Naive thymus-derived CD4-positive, alpha-beta T cell (primary cell): ENCODE measurements around the gene EPS8. TPM values are rescaled to one million over a fixed set of nuclear protein-coding genes. Genes with fewer than 3 reads are reported as not detected.

ENCODE experiments used
- ATAC-seq: fragments of 150-1000 bp; cut with Tn5 transposase; 2 replicates; pipeline ENCODE4 v1.10.0; 2021; ENCODE audit warnings: mild to moderate bottlenecking, moderate library complexity
- CTCF ChIA-PET: fragments of 350-600 bp; sonication (Branson Sonifier 250); formaldehyde crosslinking; loops from one replicate; lab custom pipeline; 2021; ENCODE audit warnings: antibody characterized with exemption; lab: Charles Lee
- POLR2A ChIA-PET: fragments of 350-600 bp; sonication (Branson Sonifier 250); formaldehyde crosslinking; loops from one replicate; lab custom pipeline; 2021; ENCODE audit warnings: antibody characterized with exemption, inconsistent platforms; lab: Charles Lee
- DNase-seq, 9 donors: peaks; one replicate each; pipeline versions ENCODE4 v3.0.0 to v3.0.0-alpha.2; 2020 to 2022; ENCODE audit warnings: mixed read lengths in 1 of 9
- H3K27ac ChIP-seq: one replicate; pipeline ENCODE4 v1.7.0; 2013; ENCODE audit warnings: mild to moderate bottlenecking, low read depth, low read length, moderate library complexity
- H3K27me3 ChIP-seq, 2 donors: one replicate each; pipeline ENCODE4 v1.7.0; 2013; ENCODE audit warnings: low read length in 2 of 2, mild to moderate bottlenecking in 2 of 2, moderate library complexity in 2 of 2; ENCODE audit not compliant: control insufficient read depth in 2 of 2, insufficient read depth in 2 of 2
- H3K36me3 ChIP-seq, 3 experiments: 1 replicate in 2 of 3; 2 replicates in 1 of 3; pipeline ENCODE4 v1.7.0; 2013; ENCODE audit warnings: low read length in 3 of 3, mild to moderate bottlenecking in 3 of 3, moderate library complexity in 1 of 3; ENCODE audit not compliant: insufficient read depth in 3 of 3, control insufficient read depth in 2 of 3
- H3K4me1 ChIP-seq, 2 donors: one replicate each; pipeline ENCODE4 v1.7.0; 2013; ENCODE audit warnings: low read length in 2 of 2, mild to moderate bottlenecking in 2 of 2, moderate library complexity in 1 of 2; ENCODE audit not compliant: control insufficient read depth in 2 of 2, insufficient read depth in 2 of 2
- H3K4me3 ChIP-seq: 2 replicates; pipeline ENCODE4 v1.7.0; 2013; ENCODE audit warnings: mild to moderate bottlenecking, low read length
- H3K9me3 ChIP-seq, 3 experiments: 1 replicate in 2 of 3; 2 replicates in 1 of 3; pipeline ENCODE4 v1.7.0; 2013; ENCODE audit warnings: low read length in 3 of 3; ENCODE audit not compliant: control insufficient read depth in 2 of 3
- H3K27ac Mint-ChIP-seq, 9 donors: one replicate each; pipeline ENCODE4 v1.8.0; 2020 to 2022; ENCODE audit warnings: mixed read lengths in 9 of 9, mild to moderate bottlenecking in 8 of 9, moderate library complexity in 5 of 9, inconsistent platforms in 2 of 9
- H3K27me3 Mint-ChIP-seq, 5 donors: one replicate each; pipeline ENCODE4 v1.8.0; 2021 to 2022; ENCODE audit warnings: mixed read lengths in 5 of 5, mild to moderate bottlenecking in 1 of 5
- H3K36me3 Mint-ChIP-seq, 5 donors: one replicate each; pipeline ENCODE4 v1.8.0; 2020 to 2022; ENCODE audit warnings: mixed read lengths in 5 of 5, mild to moderate bottlenecking in 3 of 5, inconsistent platforms in 1 of 5
- H3K4me1 Mint-ChIP-seq, 7 donors: one replicate each; pipeline ENCODE4 v1.8.0; 2020 to 2022; ENCODE audit warnings: mixed read lengths in 7 of 7, mild to moderate bottlenecking in 3 of 7, inconsistent platforms in 1 of 7
- H3K4me3 Mint-ChIP-seq, 10 donors: one replicate each; pipeline ENCODE4 v1.8.0; 2020 to 2022; ENCODE audit warnings: mild to moderate bottlenecking in 10 of 10, mixed read lengths in 10 of 10, moderate library complexity in 6 of 10, inconsistent platforms in 2 of 10
- H3K9me3 Mint-ChIP-seq, 11 donors: one replicate each; pipeline ENCODE4 v1.8.0; 2020 to 2022; ENCODE audit warnings: mixed read lengths in 11 of 11, mild to moderate bottlenecking in 4 of 11, inconsistent platforms in 1 of 11, moderate library complexity in 1 of 11
- intact Hi-C, 2 donors: fragments of 100-400 bp; cut with micrococcal nuclease; formaldehyde crosslinking; loops; one replicate each; pipeline ENCODE4 v1.15.1; 2023
- polyA plus RNA-seq, 2 donors: library from polyadenylated mRNA; unstranded; fragments of 300-500 nt; fragmentation: Illumina TruSeq; gene quantifications; one replicate each; pipeline ENCODE4 v1.2.3, GENCODE V29; 2021
- total RNA-seq, 6 experiments: library from RNA in 5 of 6; stranded (reverse) in 5 of 6; gene quantifications; 1 replicate in 5 of 6; 2 replicates in 1 of 6; pipeline ENCODE4 v1.2.3 and lab custom pipeline; 2021 to 2026

The EPS8 gene
- total and polyA plus RNA-seq, 7 experiments from 2014 or later = 1.9 to 3.1 (median 2.5) TPM

- CTCF ChIA-PET = no interaction called here
Observed at GRCh38 chr12:15651371-15651770, 137.8 kb downstream of the EPS8 start.

GRCh38 chr12:15650399-15651128 is 138.6 kb downstream of the EPS8 start:
- no peak overlapping the region for H3K27ac Mint-ChIP-seq
- DNase-seq (no peak), ATAC-seq (no peak)
- no peaks in the 10 kb centered on the region for H3K4me1 Mint-ChIP-seq
- Histone ChIP-seq H3K36me3 (no peaks in the 10 kb centered on the region), H3K4me1 (no peaks in the 10 kb centered on the region), H3K27ac (no peak overlapping the region), H3K27me3 (no peaks in the 10 kb centered on the region), H3K9me3 (no peaks in the 10 kb centered on the region), H3K4me3 (no peak overlapping the region)
- intact Hi-C loops = no loop called here
- no peaks in the 10 kb centered on the region for H3K36me3 Mint-ChIP-seq
- POLR2A ChIA-PET = no interaction called here
- no peaks in the 10 kb centered on the region for H3K9me3 Mint-ChIP-seq
- H3K4me3 Mint-ChIP-seq = no peak overlapping the region
- peaks cover 0 to 4% (median 0%) of the 10 kb centered on the region in 5 donors for H3K27me3 Mint-ChIP-seq
- CTCF ChIA-PET = no interaction called here

More at GRCh38 chr12:15651371-15651770, 137.8 kb downstream of the EPS8 start:
- POLR2A ChIA-PET = no interaction called here
- H3K36me3 ChIP-seq = no peaks in the 10 kb centered on the region
- no peaks in the 10 kb centered on the region for H3K4me1 ChIP-seq
- H3K27me3 ChIP-seq = no peaks in the 10 kb centered on the region
- Mint-ChIP-seq H3K27ac (no peak overlapping the region), H3K4me1 (no peaks in the 10 kb centered on the region), H3K9me3 (no peaks in the 10 kb centered on the region), H3K4me3 (no peak overlapping the region), H3K36me3 (no peaks in the 10 kb centered on the region), H3K27me3 (peaks cover 0 to 4% (median 0%) of the 10 kb centered on the region in 5 donors)
- no peak overlapping the region for H3K27ac ChIP-seq
- H3K4me3 ChIP-seq = no peak overlapping the region
- no peaks in the 10 kb centered on the region for H3K9me3 ChIP-seq
- ATAC-seq (no peak), DNase-seq (no peak)
- intact Hi-C loops = no loop called here

GRCh38 chr12:15649347-15649746 is 139.8 kb downstream of the EPS8 start:
- H3K9me3 ChIP-seq = no peaks in the 10 kb centered on the region
- DNase-seq (no peak), ATAC-seq (no peak)
- H3K4me3 ChIP-seq = no peak overlapping the region
- CTCF ChIA-PET = interaction anchor here (0.6 kb wide), 1 partner anchor 17 kb away, joined by 3 read pairs; no protein-coding TSS in a partner anchor
- H3K36me3 ChIP-seq = no peaks in the 10 kb centered on the region
- Mint-ChIP-seq H3K36me3 (no peaks in the 10 kb centered on the region), H3K27me3 (peaks cover 0 to 4% (median 0%) of the 10 kb centered on the region in 5 donors), H3K27ac (no peak overlapping the region), H3K9me3 (no peaks in the 10 kb centered on the region), H3K4me3 (no peak overlapping the region), H3K4me1 (no peaks in the 10 kb centered on the region)
- H3K27me3 ChIP-seq = no peaks in the 10 kb centered on the region
- POLR2A ChIA-PET = no interaction called here
- H3K4me1 ChIP-seq = no peaks in the 10 kb centered on the region
- H3K27ac ChIP-seq = no peak overlapping the region
- intact Hi-C loops = no loop called here

- intact Hi-C loops = no loop called here
- Mint-ChIP-seq H3K27ac (no peak overlapping the region), H3K4me1 (no peaks in the 10 kb centered on the region), H3K27me3 (peaks cover 0 to 4% (median 0%) of the 10 kb centered on the region in 5 donors), H3K4me3 (no peak overlapping the region), H3K36me3 (no peaks in the 10 kb centered on the region), H3K9me3 (no peaks in the 10 kb centered on the region)
- DNase-seq (no peak), ATAC-seq (no peak)
- ChIA-PET POLR2A (no interaction called here), CTCF (interaction anchor here (0.6 kb wide), 1 partner anchor 16 kb away, joined by 3 read pairs; no protein-coding TSS in a partner anchor)
- Histone ChIP-seq H3K9me3 (no peaks in the 10 kb centered on the region), H3K36me3 (no peaks in the 10 kb centered on the region), H3K27ac (no peak overlapping the region), H3K4me1 (no peaks in the 10 kb centered on the region), H3K27me3 (no peaks in the 10 kb centered on the region), H3K4me3 (no peak overlapping the region)
Observed at GRCh38 chr12:15648558-15648957, 140.6 kb downstream of the EPS8 start.

- ATAC-seq (no peak), DNase-seq (no peak)
- no peaks in the 10 kb centered on the region for H3K4me1 ChIP-seq
- H3K9me3 ChIP-seq = no peaks in the 10 kb centered on the region
- no peaks in the 10 kb centered on the region for H3K36me3 ChIP-seq
- intact Hi-C loops = no loop called here
- Mint-ChIP-seq H3K36me3 (no peaks in the 10 kb centered on the region), H3K4me1 (no peaks in the 10 kb centered on the region), H3K27ac (no peak overlapping the region), H3K27me3 (peaks cover 0 to 4% (median 0%) of the 10 kb centered on the region in 5 donors), H3K4me3 (no peak overlapping the region), H3K9me3 (no peaks in the 10 kb centered on the region)
- no peak overlapping the region for H3K4me3 ChIP-seq
- H3K27ac ChIP-seq = no peak overlapping the region
- no peaks in the 10 kb centered on the region for H3K27me3 ChIP-seq
- POLR2A ChIA-PET = no interaction called here
- CTCF ChIA-PET = no interaction called here
Observed at GRCh38 chr12:15646581-15646980, 142.6 kb downstream of the EPS8 start.

GRCh38 chr12:15644700-15645099 is 144.5 kb downstream of the EPS8 start:
- Histone ChIP-seq H3K27me3 (no peaks in the 10 kb centered on the region), H3K27ac (no peak overlapping the region), H3K36me3 (no peaks in the 10 kb centered on the region), H3K9me3 (no peaks in the 10 kb centered on the region), H3K4me3 (no peak overlapping the region), H3K4me1 (no peaks in the 10 kb centered on the region)
- Mint-ChIP-seq H3K9me3 (no peaks in the 10 kb centered on the region), H3K4me1 (no peaks in the 10 kb centered on the region), H3K27me3 (peaks cover 0 to 4% (median 0%) of the 10 kb centered on the region in 5 donors), H3K27ac (no peak overlapping the region), H3K4me3 (no peak overlapping the region), H3K36me3 (peaks cover 0 to 5% (median 0%) of the 10 kb centered on the region in 5 donors)
- no peak for DNase-seq
- intact Hi-C loops = no loop called here
- ChIA-PET CTCF (no interaction called here), POLR2A (no interaction called here)
- ATAC-seq = no peak

GRCh38 chr12:15638231-15638630 is 151.0 kb downstream of the EPS8 start:
- Mint-ChIP-seq H3K4me3 (no peak overlapping the region), H3K27ac (no peak overlapping the region), H3K4me1 (no peaks in the 10 kb centered on the region), H3K9me3 (no peaks in the 10 kb centered on the region), H3K36me3 (peaks cover 0 to 5% (median 0%) of the 10 kb centered on the region in 5 donors), H3K27me3 (peaks cover 0 to 13% (median 0%) of the 10 kb centered on the region in 5 donors)
- intact Hi-C loops = no loop called here
- Histone ChIP-seq H3K36me3 (no peaks in the 10 kb centered on the region), H3K27ac (no peak overlapping the region), H3K27me3 (no peaks in the 10 kb centered on the region), H3K9me3 (no peaks in the 10 kb centered on the region), H3K4me3 (no peak overlapping the region), H3K4me1 (no peaks in the 10 kb centered on the region)
- CTCF ChIA-PET = no interaction called here
- ATAC-seq (no peak), DNase-seq (no peak)
- POLR2A ChIA-PET = no interaction called here
